Activated T-cell treated with anti-CD3 and anti-CD28 coated beads, Interleukin-2, amount 50 U/mL, for 48 hours (primary cell): Measurements from ENCODE around the gene BTK.

Source experiments
- DNase-seq, 2 experiments: peaks; one replicate each; pipeline ENCODE4 v3.0.0-alpha.2; 2020

Gene BTK

DNA sequence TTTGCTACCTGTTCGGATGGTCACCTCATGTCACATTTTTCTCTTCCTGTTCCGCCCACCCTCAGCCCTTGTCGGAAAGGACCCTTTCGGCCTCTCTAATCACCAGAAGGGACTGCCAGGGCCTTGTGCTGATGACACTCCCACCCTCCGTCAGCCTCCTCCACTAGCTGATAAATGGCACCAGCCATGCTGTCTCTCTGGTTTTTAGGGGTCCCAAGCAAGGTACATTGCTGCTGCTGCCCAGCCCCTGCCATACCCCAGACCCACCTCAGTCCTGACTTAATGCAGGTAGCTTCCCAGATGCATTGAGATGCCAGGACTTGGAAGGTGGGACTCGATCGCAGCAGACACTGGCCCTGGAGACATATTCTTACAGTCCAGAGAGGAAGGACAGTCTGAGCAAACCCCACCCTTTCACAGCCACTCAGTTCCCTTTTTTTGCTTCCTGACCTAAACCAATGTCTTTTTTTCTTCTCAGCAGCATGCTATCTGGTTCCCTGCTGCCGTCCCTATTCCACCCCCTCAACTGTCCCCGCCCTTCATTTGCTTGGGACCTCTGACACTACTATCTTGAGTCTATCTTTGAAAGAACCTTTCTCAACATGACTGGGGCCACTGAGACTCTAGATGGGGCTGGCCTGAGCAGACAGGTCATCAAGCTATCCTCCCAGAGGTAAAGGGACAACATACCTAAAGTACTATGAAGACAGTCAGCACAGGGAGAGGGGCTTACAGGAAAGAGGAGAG lies at the start of gene BTK:
BTK (minus strand) TSS at position 397 of the 747 bp plus-strand sequence. CDS start 10,907 bp downstream, outside the sequence.
- no peak for DNase-seq

DNA sequence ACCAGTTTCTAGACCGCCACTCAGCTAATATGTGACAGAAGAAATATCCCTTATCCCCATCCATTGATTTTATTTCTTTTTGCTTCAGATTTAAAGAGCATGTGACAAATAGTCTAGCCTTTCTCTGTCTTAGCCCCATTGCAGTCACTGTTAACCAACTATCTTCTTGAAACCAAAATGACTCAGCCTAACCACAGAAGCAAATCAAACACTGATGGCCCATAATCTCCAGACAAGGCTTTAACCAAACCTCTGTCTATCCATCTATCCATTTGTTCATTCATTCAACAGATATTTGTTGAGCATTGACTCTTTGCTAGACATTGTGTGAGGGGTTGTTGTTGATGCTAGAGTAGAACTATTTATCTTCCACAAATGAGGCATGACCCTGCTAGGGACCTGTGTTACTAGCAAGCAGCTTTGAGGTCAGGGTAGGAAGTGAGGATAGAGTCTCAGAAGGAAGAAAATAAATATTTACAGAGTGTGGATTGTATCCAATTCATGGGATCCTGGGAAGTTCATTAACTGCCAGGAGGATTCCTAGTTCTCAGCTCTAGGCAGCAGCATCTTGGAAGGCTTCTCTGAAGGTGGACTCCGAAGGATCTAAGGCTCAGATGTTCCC lies 44.6 kb upstream of the BTK start:
- no peak for DNase-seq

DNA sequence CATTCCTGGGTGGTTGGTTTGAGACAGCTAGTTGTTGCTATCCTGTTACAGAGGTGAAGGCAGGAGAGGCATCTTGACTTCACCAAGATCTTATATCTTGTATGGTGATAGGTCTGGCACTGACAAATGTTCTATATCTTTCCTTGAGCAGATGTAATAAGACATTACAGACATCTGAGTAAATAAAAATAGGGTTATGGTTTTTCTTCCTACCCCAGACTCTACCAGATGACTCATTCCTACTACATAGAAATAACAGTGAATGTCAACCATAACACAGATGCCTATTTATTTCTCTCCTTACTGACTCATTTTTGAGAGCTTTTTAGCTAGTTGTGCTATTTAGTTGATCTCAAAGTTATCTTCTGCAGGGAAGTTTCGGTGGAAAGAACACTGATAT lies 43.9 kb upstream of the BTK start:
- DNase-seq = no peak

- DNase-seq = no peak
These were observed 42.0 kb upstream of the BTK start for GRCh38 chrX:101427954-101428353.

DNA sequence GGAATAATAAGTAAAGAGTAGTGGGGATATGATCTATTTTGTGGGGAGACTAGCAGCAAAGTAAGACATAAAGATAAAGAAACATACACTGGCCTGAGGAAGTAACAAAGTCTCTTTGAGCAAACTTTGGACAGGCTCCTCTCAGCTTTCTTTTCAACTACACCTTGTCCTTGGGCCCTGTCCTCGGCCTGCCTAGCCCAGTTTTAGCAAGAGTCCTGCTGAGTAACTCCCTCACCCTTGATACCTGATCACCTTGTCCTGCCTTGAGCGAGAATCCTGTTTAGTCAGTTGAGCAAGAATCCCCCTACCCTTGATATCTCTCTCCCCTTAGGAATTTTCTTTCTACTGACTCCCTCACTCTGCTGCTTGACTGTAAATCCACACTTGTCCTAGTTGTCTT lies 33.5 kb upstream of the BTK start:
- no peak for DNase-seq

GRCh38 chrX:101417981-101418841 lies 32.2 kb upstream of the BTK start:
- DNase-seq = peak; percentile 52 to 59

DNA sequence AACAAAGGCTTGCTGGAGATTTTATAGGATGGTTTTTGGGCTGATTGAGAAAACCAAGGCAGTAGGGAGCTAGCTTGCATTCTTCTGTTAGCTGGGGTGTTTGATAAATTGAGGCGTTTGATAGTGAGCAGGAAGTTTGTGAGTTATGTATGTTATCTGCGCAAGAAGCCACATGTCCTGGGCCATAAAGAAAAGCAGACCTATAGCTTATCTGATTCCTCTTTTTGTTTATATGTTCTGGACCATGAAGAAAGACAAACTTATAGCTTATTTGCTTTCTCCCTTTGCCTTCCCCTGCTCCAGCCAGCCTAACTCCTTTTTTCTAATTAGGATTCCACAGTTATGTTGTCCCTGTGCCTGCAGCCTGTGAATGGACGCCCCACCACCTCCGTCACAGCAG lies 31.2 kb upstream of the BTK start:
- DNase-seq = no peak

- DNase-seq = no peak
These were observed 30.7 kb upstream of the BTK start for GRCh38 chrX:101416691-101417090.

GRCh38 chrX:101415180-101416145 lies 29.5 kb upstream of the BTK start:
- peak; percentile 36 to 44 for DNase-seq

DNA sequence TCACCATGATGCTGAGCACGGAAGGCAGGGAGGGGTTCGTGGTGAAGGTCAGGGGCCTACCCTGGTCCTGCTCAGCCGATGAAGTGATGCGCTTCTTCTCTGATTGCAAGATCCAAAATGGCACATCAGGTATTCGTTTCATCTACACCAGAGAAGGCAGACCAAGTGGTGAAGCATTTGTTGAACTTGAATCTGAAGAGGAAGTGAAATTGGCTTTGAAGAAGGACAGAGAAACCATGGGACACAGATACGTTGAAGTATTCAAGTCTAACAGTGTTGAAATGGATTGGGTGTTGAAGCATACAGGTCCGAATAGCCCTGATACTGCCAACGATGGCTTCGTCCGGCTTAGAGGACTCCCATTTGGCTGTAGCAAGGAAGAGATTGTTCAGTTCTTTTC lies 26.0 kb upstream of the BTK start:
- no peak for DNase-seq

GRCh38 chrX:101410461-101410860 lies 24.5 kb upstream of the BTK start:
- DNase-seq = no peak

DNA sequence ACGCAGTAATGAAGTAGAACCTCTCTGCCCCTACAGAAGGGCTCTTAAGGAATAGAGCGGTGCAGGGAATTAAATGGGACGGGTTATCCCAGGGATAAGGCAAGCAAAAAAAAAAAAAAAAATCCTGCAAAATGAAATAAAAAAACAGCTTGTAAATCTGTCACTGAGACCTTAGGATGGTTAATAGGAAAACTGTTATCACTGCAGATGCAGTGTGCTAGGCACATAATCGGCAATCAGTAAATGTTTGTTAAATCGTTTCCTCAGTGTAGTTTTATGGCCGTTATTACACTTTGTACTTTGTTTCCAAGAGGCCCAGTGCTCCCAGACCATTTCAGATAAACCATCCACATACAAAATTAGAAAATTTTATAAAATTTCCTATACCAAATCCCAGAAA lies 23.1 kb upstream of the BTK start:
- DNase-seq = no peak

GRCh38 chrX:101408532-101408841 lies 22.5 kb upstream of the BTK start:
- DNase-seq = no peak

DNA sequence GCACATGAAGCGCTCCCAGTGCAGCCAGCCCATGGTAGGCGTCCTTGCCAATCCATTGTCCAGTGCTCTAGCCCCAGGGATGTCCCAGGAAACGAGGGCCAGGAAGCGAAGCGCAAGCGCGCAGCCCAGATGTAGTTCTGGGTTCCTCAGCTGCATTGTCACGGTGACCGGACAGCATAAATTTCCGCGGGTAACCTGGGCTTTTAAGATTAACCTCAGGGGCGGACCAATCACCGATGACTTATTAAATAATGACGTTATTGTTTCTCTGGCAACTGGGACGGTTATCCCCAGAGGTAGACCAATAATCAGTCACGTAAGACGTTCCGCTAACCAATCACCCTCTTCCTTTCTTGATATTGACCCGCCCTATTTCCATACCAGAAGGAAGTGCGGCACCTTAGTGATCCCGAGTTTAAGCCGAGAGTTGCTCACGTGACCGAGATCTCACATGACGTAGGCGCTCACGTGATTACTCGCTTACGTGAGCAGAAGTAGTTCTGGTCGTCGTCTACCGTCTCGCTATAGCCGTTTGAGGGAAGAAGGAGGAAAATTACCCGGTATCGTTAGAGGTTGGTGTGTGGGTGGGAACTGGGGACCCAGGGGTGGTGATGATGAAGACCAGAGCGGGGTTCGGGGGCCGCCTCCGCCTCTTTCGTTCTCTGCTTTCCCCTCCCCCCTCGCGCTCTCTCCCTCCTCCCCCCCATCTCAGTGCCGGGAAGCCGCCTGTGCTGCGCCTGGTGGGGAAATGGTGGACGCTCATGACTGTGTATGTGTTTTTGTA lies 21.9 kb upstream of the BTK start, which contains the start of the genes GLA and HNRNPH2:
GLA (minus strand) TSS at position 178 of the 784 bp plus-strand sequence; CDS start at position 156, 22 bp downstream.
HNRNPH2 (plus strand) TSS at position 475 of the 784 bp plus-strand sequence. CDS start 3,767 bp downstream, outside the sequence.
- peak; percentile 87 to 89 for DNase-seq

DNA sequence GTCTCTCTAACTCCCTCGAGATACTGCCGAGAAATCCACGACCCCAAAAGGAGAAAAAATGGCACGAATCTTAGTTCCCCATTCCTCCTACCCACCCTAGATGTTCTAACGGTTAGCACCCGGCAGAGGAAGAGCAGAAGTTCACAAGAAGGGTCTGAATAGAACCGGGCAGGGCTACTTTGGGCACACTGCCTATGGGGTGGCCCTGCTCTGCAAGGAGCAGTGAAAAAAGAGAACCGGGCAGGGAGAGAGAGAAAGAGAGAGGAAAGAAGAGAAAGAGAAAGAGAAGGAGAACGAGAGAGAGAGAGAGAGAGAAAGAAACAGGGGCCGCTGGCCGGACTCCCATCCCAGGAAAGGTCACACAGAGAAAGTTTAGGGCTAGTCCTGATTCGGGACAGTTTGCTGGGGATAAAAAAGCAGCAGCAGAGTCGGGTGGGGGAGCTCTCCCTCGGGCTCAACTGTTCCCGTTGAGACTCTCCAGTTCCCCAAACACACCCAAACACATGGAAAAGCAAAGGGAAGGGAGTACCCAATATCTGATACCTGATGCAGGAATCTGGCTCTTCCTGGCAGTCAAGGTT lies 21.3 kb upstream of the BTK start:
- DNase-seq = no peak

DNA sequence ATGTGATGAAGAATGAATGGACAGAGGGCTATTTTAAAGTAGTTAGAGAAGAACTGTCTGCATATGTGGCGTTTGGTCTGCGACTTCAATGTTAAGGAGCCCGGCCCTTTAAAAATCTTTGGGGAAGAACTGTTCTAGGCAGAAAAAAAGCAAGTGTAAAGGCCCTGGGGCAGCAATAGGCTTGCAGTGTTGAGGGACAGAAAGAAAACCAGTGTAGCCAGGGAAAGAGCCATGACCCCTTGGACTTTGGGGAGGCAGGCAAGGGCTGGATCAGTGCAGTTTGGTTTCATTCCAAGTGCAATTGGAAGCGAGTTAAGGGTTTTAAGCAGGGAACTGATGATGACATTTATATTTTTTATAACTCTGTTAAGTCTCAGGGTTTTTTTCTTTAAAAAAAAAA lies 13.8 kb upstream of the BTK start:
- DNase-seq = no peak

GRCh38 chrX:101398694-101399093 lies 12.7 kb upstream of the BTK start:
- no peak for DNase-seq

GRCh38 chrX:101397779-101398178 lies 11.8 kb upstream of the BTK start:
- no peak for DNase-seq

GRCh38 chrX:101395789-101396188 lies 9.8 kb upstream of the BTK start:
- no peak for DNase-seq

GRCh38 chrX:101394372-101394771 lies 8.4 kb upstream of the BTK start:
- DNase-seq = no peak
